ENCODE results near the gene RIC1.
"Not testable (repeated sequence)": the region's sequence is repeated elsewhere in the genome, so short reads cannot be mapped to it uniquely, and the experiment has no call there.

RIC1 gene

GRCh38 chr9:5718296-5719032 is 89.6 kb downstream of the RIC1 start:
- POLR2A ChIA-PET = no interaction called here
- TF ChIP-seq HDGF (IDR thresholded peaks at IDR 0.05; ENCODE audit: borderline replicate concordance) (no peak), LEF1 (IDR thresholded peaks at IDR 0.05; ENCODE audit: borderline replicate concordance) (no peak), TARDBP (IDR thresholded peaks at IDR 0.05) (no peak), FOXM1 (IDR thresholded peaks at IDR 0.05; ENCODE audit: borderline replicate concordance) (no peak), FOXK2 (IDR thresholded peaks at IDR 0.05) (no peak), NFRKB (IDR thresholded peaks at IDR 0.05) (no peak), PKNOX1 (IDR thresholded peaks at IDR 0.05) (no peak), ELF4 (IDR thresholded peaks at IDR 0.05) (no peak), L3MBTL2 (conservative IDR thresholded peaks at IDR 0.05) (no peak), SP1 (IDR thresholded peaks at IDR 0.05) (no peak), BHLHE40 (IDR thresholded peaks at IDR 0.05; ENCODE audit: borderline replicate concordance) (no peak), FOXA1 (IDR thresholded peaks at IDR 0.05) (no peak), ZNF384 (IDR thresholded peaks at IDR 0.05) (no peak), SUZ12 (IDR thresholded peaks at IDR 0.05) (no peak), ARNT (IDR thresholded peaks at IDR 0.05) (no peak), CTBP1 (IDR thresholded peaks at IDR 0.05; ENCODE audit: borderline replicate concordance) (no peak)
- CTCF ChIA-PET = interaction anchor here (0.7 kb wide), 1 partner anchor 106 kb away, joined by 3 read pairs; no protein-coding TSS in a partner anchor
- no peak for DNase-seq (ENCODE audit: extremely low spot score)

- ChIA-PET CTCF (interaction anchor here (0.7 kb wide), 1 partner anchor 107 kb away, joined by 3 read pairs; no protein-coding TSS in a partner anchor), POLR2A (no interaction called here)
- no peak for DNase-seq (ENCODE audit: extremely low spot score)
- no peak for TF ChIP-seq PKNOX1 (IDR thresholded peaks at IDR 0.05)
- TF ChIP-seq SP1 (IDR thresholded peaks at IDR 0.05) = no peak
- TF ChIP-seq ARNT (IDR thresholded peaks at IDR 0.05) = no peak
- no peak for TF ChIP-seq ELF4 (IDR thresholded peaks at IDR 0.05)
- no peak for TF ChIP-seq ZNF384 (IDR thresholded peaks at IDR 0.05)
- no peak for TF ChIP-seq FOXK2 (IDR thresholded peaks at IDR 0.05)
- no peak for TF ChIP-seq L3MBTL2 (conservative IDR thresholded peaks at IDR 0.05)
- no peak for TF ChIP-seq TARDBP (IDR thresholded peaks at IDR 0.05)
- no peak for TF ChIP-seq CTBP1 (IDR thresholded peaks at IDR 0.05; ENCODE audit: borderline replicate concordance)
- no peak for TF ChIP-seq SUZ12 (IDR thresholded peaks at IDR 0.05)
- TF ChIP-seq BHLHE40 (IDR thresholded peaks at IDR 0.05; ENCODE audit: borderline replicate concordance) = no peak
- no peak for TF ChIP-seq LEF1 (IDR thresholded peaks at IDR 0.05; ENCODE audit: borderline replicate concordance)
- TF ChIP-seq NFRKB (IDR thresholded peaks at IDR 0.05) = no peak
- TF ChIP-seq FOXA1 (IDR thresholded peaks at IDR 0.05) = no peak
- TF ChIP-seq FOXM1 (IDR thresholded peaks at IDR 0.05; ENCODE audit: borderline replicate concordance) = no peak
These were observed 90.4 kb downstream of the RIC1 start for GRCh38 chr9:5719100-5719926.

GRCh38 chr9:5720151-5720550 is 91.2 kb downstream of the RIC1 start:
- POLR2A ChIA-PET = no interaction called here
- TF ChIP-seq LEF1 (IDR thresholded peaks at IDR 0.05; ENCODE audit: borderline replicate concordance) (no peak), ZNF384 (IDR thresholded peaks at IDR 0.05) (no peak), SUZ12 (IDR thresholded peaks at IDR 0.05) (no peak), TARDBP (IDR thresholded peaks at IDR 0.05) (no peak), NFRKB (IDR thresholded peaks at IDR 0.05) (no peak), FOXM1 (IDR thresholded peaks at IDR 0.05; ENCODE audit: borderline replicate concordance) (no peak), PKNOX1 (IDR thresholded peaks at IDR 0.05) (no peak), CTBP1 (IDR thresholded peaks at IDR 0.05; ENCODE audit: borderline replicate concordance) (no peak), HDGF (IDR thresholded peaks at IDR 0.05; ENCODE audit: borderline replicate concordance) (no peak), BHLHE40 (IDR thresholded peaks at IDR 0.05; ENCODE audit: borderline replicate concordance) (no peak), ARNT (IDR thresholded peaks at IDR 0.05) (no peak), SP1 (IDR thresholded peaks at IDR 0.05) (no peak)
- no peak for DNase-seq (ENCODE audit: extremely low spot score)
- CTCF ChIA-PET = no interaction called here

- no peak for DNase-seq (ENCODE audit: extremely low spot score)
- POLR2A ChIA-PET = no interaction called here
- TF ChIP-seq ARNT (IDR thresholded peaks at IDR 0.05) = no peak
- no peak for TF ChIP-seq SUZ12 (IDR thresholded peaks at IDR 0.05)
- no peak for TF ChIP-seq BHLHE40 (IDR thresholded peaks at IDR 0.05; ENCODE audit: borderline replicate concordance)
- TF ChIP-seq NFRKB (IDR thresholded peaks at IDR 0.05) = no peak
- TF ChIP-seq FOXA1 (IDR thresholded peaks at IDR 0.05) = no peak
- no peak for TF ChIP-seq SP1 (IDR thresholded peaks at IDR 0.05)
- no peak for TF ChIP-seq ZNF384 (IDR thresholded peaks at IDR 0.05)
- no peak for TF ChIP-seq PKNOX1 (IDR thresholded peaks at IDR 0.05)
- TF ChIP-seq FOXK2 (IDR thresholded peaks at IDR 0.05) = no peak
- no peak for TF ChIP-seq TARDBP (IDR thresholded peaks at IDR 0.05)
- no peak for TF ChIP-seq L3MBTL2 (conservative IDR thresholded peaks at IDR 0.05)
- no peak for TF ChIP-seq HDGF (IDR thresholded peaks at IDR 0.05; ENCODE audit: borderline replicate concordance)
- no peak for TF ChIP-seq ELF4 (IDR thresholded peaks at IDR 0.05)
- TF ChIP-seq FOXM1 (IDR thresholded peaks at IDR 0.05; ENCODE audit: borderline replicate concordance) = no peak
- TF ChIP-seq CTBP1 (IDR thresholded peaks at IDR 0.05; ENCODE audit: borderline replicate concordance) = no peak
- TF ChIP-seq LEF1 (IDR thresholded peaks at IDR 0.05; ENCODE audit: borderline replicate concordance) = no peak
- CTCF ChIA-PET = no interaction called here
These were observed 92.6 kb downstream of the RIC1 start for GRCh38 chr9:5721279-5722087.

- DNase-seq (ENCODE audit: extremely low spot score); POLR2A ChIA-PET: not testable (repeated sequence)
- CTCF ChIA-PET = interaction anchor here (0.7 kb wide), 1 partner anchor 28 kb away, joined by 5 read pairs; no protein-coding TSS in a partner anchor
These were observed 93.8 kb downstream of the RIC1 start for GRCh38 chr9:5722679-5723078.

All from HEK293T (cell line).